C4-2B (cell line): ENCODE measurements around the gene SCUBE2.

Source experiments
- ZFX ChIP-seq: fragments of 450-650 bp; IDR thresholded peaks from 2 replicates; pipeline ENCODE4 v1.6.1; 2017
- TF ChIP-seq, protein P1 (sequence below): fragments of 450-650 bp; conservative IDR thresholded peaks from 2 replicates; pipeline ENCODE4 v1.5.1; 2017; ENCODE audit warnings: mild to moderate bottlenecking

DNA sequence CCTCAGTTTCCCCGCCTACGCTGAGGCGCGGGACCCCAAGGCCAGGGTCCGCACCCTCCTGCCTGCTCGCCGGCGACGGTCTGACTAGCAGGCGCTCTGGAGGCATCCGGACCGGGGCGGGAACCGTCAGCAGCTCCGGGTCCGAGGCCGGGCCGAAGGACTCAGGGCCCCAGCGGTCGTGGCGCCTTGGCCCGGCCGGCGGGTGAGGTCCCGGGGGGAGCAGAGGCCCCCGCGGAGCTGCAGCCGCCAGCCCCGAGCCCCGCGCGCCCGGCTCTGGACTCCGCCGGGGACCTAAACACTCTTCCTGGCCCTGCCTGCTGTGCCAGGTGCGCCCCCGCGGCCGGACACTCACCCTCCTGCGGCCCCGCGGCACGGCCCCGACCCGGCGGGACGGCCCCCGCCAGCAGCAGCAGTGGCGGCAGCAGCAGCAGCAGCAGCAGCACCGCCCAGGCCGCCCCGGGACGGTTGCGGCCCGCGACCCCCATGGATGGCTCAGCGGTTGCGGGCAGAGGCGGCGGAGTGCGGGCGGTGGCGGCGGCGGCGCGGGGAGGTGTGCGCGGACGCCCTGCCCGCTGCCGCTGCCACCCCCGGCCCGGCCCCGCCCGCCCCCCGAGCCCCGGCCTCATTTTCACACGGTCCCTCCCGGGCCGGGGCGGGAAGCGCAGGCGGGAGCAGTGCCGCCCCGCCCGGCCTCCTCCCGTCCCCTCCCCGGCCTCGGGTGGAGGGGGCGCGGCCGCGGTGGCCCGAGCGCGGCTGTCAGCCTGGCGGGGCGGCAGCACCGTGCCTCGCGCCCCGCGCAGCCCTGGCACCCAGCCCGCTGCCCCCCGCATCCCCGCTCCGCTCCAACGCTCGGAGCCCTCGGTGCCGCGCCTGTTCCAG, at the start of gene SCUBE2:
- TF ChIP-seq, protein P1, sequence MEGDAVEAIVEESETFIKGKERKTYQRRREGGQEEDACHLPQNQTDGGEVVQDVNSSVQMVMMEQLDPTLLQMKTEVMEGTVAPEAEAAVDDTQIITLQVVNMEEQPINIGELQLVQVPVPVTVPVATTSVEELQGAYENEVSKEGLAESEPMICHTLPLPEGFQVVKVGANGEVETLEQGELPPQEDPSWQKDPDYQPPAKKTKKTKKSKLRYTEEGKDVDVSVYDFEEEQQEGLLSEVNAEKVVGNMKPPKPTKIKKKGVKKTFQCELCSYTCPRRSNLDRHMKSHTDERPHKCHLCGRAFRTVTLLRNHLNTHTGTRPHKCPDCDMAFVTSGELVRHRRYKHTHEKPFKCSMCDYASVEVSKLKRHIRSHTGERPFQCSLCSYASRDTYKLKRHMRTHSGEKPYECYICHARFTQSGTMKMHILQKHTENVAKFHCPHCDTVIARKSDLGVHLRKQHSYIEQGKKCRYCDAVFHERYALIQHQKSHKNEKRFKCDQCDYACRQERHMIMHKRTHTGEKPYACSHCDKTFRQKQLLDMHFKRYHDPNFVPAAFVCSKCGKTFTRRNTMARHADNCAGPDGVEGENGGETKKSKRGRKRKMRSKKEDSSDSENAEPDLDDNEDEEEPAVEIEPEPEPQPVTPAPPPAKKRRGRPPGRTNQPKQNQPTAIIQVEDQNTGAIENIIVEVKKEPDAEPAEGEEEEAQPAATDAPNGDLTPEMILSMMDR: no peak
- no peak for TF ChIP-seq ZFX
